ENCODE results near the gene PDGFC.

Gene PDGFC

DNA sequence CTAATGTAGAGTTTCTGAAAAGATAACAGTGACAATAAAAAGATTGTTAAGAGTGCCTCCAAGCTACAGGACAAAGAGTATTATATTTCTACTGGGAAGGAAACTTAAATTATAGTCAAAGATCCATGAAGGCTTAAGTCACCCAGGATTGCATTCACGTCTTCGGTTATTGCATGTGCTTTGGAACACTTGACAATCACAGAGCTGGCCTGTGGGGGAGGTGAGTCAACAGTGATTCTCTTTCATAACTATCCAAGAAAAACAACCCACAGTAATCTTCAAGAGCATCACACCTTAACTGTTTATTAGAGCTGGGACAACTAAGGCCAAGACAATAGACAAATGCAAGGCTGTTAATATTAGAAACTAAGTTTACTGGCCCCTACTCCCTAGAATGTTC, 40.3 kb downstream of the PDGFC start:
- CTCF ChIA-PET: no interaction called here
- no peak for TF ChIP-seq HDGF (IDR thresholded peaks at IDR 0.05; ENCODE audit: borderline replicate concordance)
- TF ChIP-seq L3MBTL2 (conservative IDR thresholded peaks at IDR 0.05): peak; percentile 29; the same call in 1 of the 2 replicates
- TF ChIP-seq SUZ12 (IDR thresholded peaks at IDR 0.05): no peak
- no peak for TF ChIP-seq FOXA1 (IDR thresholded peaks at IDR 0.05)
- TF ChIP-seq TARDBP (IDR thresholded peaks at IDR 0.05): no peak
- TF ChIP-seq BHLHE40 (IDR thresholded peaks at IDR 0.05; ENCODE audit: borderline replicate concordance): no peak
- TF ChIP-seq ARNT (IDR thresholded peaks at IDR 0.05): no peak
- peak; percentile 26 for DNase-seq (ENCODE audit: extremely low spot score)
- POLR2A ChIA-PET: interaction anchor here (1.1 kb wide), 1 partner anchor 11 kb away, joined by 3 read pairs; no protein-coding TSS in a partner anchor

- DNase-seq (ENCODE audit: extremely low spot score): no peak
- ChIA-PET POLR2A (no interaction called here), CTCF (no interaction called here)
- TF ChIP-seq PKNOX1 (IDR thresholded peaks at IDR 0.05): no peak
- TF ChIP-seq ZNF384 (IDR thresholded peaks at IDR 0.05): 0 out of 2 replicates have a peak, but pooled peaks have one; percentile 5
- TF ChIP-seq NFRKB (IDR thresholded peaks at IDR 0.05): no peak
- TF ChIP-seq SUZ12 (IDR thresholded peaks at IDR 0.05): no peak
- no peak for TF ChIP-seq ELF4 (IDR thresholded peaks at IDR 0.05)
These were observed 42.1 kb downstream of the PDGFC start for GRCh38 chr4:156929386-156930105.

DNA sequence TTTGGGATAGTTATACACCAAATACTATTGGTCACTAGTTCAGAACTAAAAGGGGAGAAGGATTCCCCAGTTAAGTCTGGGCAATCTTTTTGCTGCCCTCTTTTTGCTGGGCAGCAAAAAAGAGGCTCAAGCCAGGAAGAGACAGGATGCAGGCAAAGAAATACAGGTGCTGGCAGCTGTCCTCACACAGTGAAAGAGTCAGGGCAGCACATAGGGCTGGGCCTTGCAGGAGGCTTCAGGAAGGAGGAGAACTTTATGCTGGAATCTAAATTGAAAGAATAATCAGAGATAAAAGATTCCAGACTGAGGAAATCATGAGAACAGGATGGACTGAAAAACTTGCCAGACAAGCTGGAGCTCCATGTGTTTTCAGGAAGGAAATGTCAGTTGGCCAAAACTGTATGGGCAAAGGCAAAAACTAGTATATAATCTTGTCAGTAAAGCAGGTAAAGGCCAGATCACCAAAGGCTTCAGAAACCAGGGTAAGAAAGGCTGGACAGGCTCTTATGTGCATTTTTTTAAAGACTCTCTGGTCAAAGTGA, 46.8 kb downstream of the PDGFC start:
- TF ChIP-seq FOXA1 (IDR thresholded peaks at IDR 0.05) (no peak), CTBP1 (IDR thresholded peaks at IDR 0.05; ENCODE audit: borderline replicate concordance) (no peak), BHLHE40 (IDR thresholded peaks at IDR 0.05; ENCODE audit: borderline replicate concordance) (no peak), SUZ12 (IDR thresholded peaks at IDR 0.05) (no peak), SP1 (IDR thresholded peaks at IDR 0.05) (no peak), FOXM1 (IDR thresholded peaks at IDR 0.05; ENCODE audit: borderline replicate concordance) (no peak), ZNF384 (IDR thresholded peaks at IDR 0.05) (no peak)
- ChIA-PET POLR2A (interaction anchor here (1.3 kb wide), 1 partner anchor 10 kb away, joined by 3 read pairs; no protein-coding TSS in a partner anchor), CTCF (interaction anchor here (1.1 kb wide), 1 partner anchor 43 kb away, joined by 3 read pairs; no protein-coding TSS in a partner anchor)
- DNase-seq (ENCODE audit: extremely low spot score): no peak

- POLR2A ChIA-PET: interaction anchor here (1.3 kb wide), 1 partner anchor 12 kb away, joined by 3 read pairs; no protein-coding TSS in a partner anchor
These were observed 48.1 kb downstream of the PDGFC start for GRCh38 chr4:156923525-156923924.

GRCh38 chr4:156915221-156915620, 56.4 kb downstream of the PDGFC start:
- DNase-seq (ENCODE audit: extremely low spot score): no peak
- POLR2A ChIA-PET: no interaction called here
- CTCF ChIA-PET: no interaction called here
- no peak for TF ChIP-seq NFRKB (IDR thresholded peaks at IDR 0.05)
- TF ChIP-seq FOXK2 (IDR thresholded peaks at IDR 0.05): no peak
- no peak for TF ChIP-seq PKNOX1 (IDR thresholded peaks at IDR 0.05)

More at GRCh38 chr4:156923525-156923924, 48.1 kb downstream of the PDGFC start:
- no peak for DNase-seq (ENCODE audit: extremely low spot score)
- TF ChIP-seq BHLHE40 (IDR thresholded peaks at IDR 0.05; ENCODE audit: borderline replicate concordance) (no peak), L3MBTL2 (conservative IDR thresholded peaks at IDR 0.05) (no peak)
- CTCF ChIA-PET: interaction anchor here (0.7 kb wide), 1 partner anchor 39 kb away, joined by 3 read pairs; no protein-coding TSS in a partner anchor

DNA sequence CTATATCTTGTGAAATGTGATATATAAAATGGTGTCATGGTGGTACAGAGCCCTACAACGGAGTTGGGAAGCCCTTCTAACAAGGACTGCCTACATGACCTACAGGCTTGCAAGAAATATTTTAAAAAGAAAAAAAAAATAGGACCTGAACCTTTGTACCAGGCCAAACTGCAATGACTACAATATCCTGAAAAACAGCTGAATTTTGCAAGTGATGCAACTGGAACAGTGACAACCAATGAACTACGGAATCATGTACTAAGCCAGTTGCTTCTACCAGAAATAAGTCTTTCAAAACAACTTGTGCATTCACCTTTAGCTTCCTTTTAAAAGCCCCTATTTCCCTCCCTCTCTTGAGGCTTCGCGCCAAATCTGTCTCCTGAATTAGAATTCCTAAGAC, 58.4 kb downstream of the PDGFC start:
- DNase-seq (ENCODE audit: extremely low spot score): no peak
- POLR2A ChIA-PET: no interaction called here
- CTCF ChIA-PET: no interaction called here
- TF ChIP-seq PKNOX1 (IDR thresholded peaks at IDR 0.05) (no peak), SUZ12 (IDR thresholded peaks at IDR 0.05) (no peak), NFRKB (IDR thresholded peaks at IDR 0.05) (no peak), TARDBP (IDR thresholded peaks at IDR 0.05) (no peak)

DNA sequence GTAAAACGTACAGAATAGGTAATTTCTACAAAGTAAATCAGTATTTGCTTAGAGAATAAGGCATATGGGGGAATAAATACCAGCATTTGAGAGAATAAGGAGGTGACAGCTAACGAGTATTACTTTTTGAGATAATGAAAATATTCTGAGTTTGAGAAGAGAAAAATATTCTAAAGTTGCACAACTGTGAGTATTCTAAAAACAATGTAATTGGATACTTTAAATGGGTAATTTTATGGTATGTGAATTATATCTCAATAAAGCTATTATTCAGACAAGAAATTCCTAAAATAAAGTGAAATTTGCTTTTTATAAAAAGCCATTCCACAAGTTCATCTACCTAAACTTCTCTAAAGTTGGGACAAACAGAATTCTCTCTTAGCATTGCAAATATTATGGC, 62.6 kb downstream of the PDGFC start:
- TF ChIP-seq ARNT (IDR thresholded peaks at IDR 0.05): no peak
- no peak for TF ChIP-seq L3MBTL2 (conservative IDR thresholded peaks at IDR 0.05)
- TF ChIP-seq SP1 (IDR thresholded peaks at IDR 0.05): no peak
- TF ChIP-seq ELF4 (IDR thresholded peaks at IDR 0.05): no peak
- TF ChIP-seq FOXA1 (IDR thresholded peaks at IDR 0.05): no peak
- TF ChIP-seq TARDBP (IDR thresholded peaks at IDR 0.05): no peak
- TF ChIP-seq PKNOX1 (IDR thresholded peaks at IDR 0.05): no peak
- TF ChIP-seq FOXK2 (IDR thresholded peaks at IDR 0.05): no peak
- no peak for TF ChIP-seq SUZ12 (IDR thresholded peaks at IDR 0.05)
- no peak for TF ChIP-seq HDGF (IDR thresholded peaks at IDR 0.05; ENCODE audit: borderline replicate concordance)
- no peak for TF ChIP-seq CTBP1 (IDR thresholded peaks at IDR 0.05; ENCODE audit: borderline replicate concordance)
- TF ChIP-seq BHLHE40 (IDR thresholded peaks at IDR 0.05; ENCODE audit: borderline replicate concordance): no peak
- no peak for TF ChIP-seq NFRKB (IDR thresholded peaks at IDR 0.05)
- TF ChIP-seq ZNF384 (IDR thresholded peaks at IDR 0.05): no peak
- no peak for TF ChIP-seq FOXM1 (IDR thresholded peaks at IDR 0.05; ENCODE audit: borderline replicate concordance)
- TF ChIP-seq LEF1 (IDR thresholded peaks at IDR 0.05; ENCODE audit: borderline replicate concordance): no peak
- ChIA-PET POLR2A (no interaction called here), CTCF (no interaction called here)
- no peak for DNase-seq (ENCODE audit: extremely low spot score)

Data from HEK293T (cell line).